Chondrocyte (in vitro differentiated cells): ENCODE data around the gene RBM17. TPM values are rescaled to one million over a fixed set of nuclear protein-coding genes. Genes with fewer than 3 reads are reported as not detected.

ENCODE experiments used
- DNase-seq: peaks from one replicate; pipeline ENCODE4 v3.0.0; 2021; ENCODE audit warnings: mixed read lengths, low spot score
- H3K27ac Mint-ChIP-seq: one replicate; pipeline ENCODE4 v1.8.0; 2021; ENCODE audit warnings: mild to moderate bottlenecking, moderate library complexity, mixed read lengths; ENCODE audit not compliant: unreplicated experiment
- H3K27me3 Mint-ChIP-seq: 2 replicates; pipeline ENCODE4 v1.8.0; 2021; ENCODE audit warnings: low read depth, mixed read lengths
- H3K36me3 Mint-ChIP-seq: 2 replicates; pipeline ENCODE4 v1.8.0; 2021; ENCODE audit warnings: low read depth, mixed read lengths
- H3K4me1 Mint-ChIP-seq: 2 replicates; pipeline ENCODE4 v1.8.0; 2021; ENCODE audit warnings: low read depth, mild to moderate bottlenecking, mixed read lengths
- H3K4me3 Mint-ChIP-seq: one replicate; pipeline ENCODE4 v1.8.0; 2021; ENCODE audit warnings: mild to moderate bottlenecking, moderate library complexity, mixed read lengths; ENCODE audit not compliant: unreplicated experiment
- H3K9me3 Mint-ChIP-seq: 2 replicates; pipeline ENCODE4 v1.8.0; 2021; ENCODE audit warnings: low read depth, mixed read lengths
- total RNA-seq: library from RNA; stranded (reverse); gene quantifications from 3 replicates; pipeline ENCODE4 v1.2.1, GENCODE V29; 2021
- TF ChIP-seq, protein P1 (sequence below): fragments of 200-600 bp; sonication (generic); IDR thresholded peaks from 2 replicates; pipeline ENCODE4 v1.5.0; 2021; ENCODE audit warnings: antibody characterized with exemption, mild to moderate bottlenecking, moderate library complexity

Gene RBM17
- total RNA-seq, 1 donor from 2014 or later, result 59.0 TPM

GRCh38 chr10:6048281-6049030 is 40.4 kb upstream of the RBM17 start:
- H3K27ac Mint-ChIP-seq, result no peak overlapping the region
- H3K27me3 Mint-ChIP-seq, result peaks cover 65% of the 10 kb centered on the region
- H3K4me3 Mint-ChIP-seq, result no peak overlapping the region
- DNase-seq, result no peak
- peaks cover 8% of the 10 kb centered on the region for H3K4me1 Mint-ChIP-seq
- no peaks in the 10 kb centered on the region for H3K9me3 Mint-ChIP-seq
- H3K36me3 Mint-ChIP-seq, result no peaks in the 10 kb centered on the region
- TF ChIP-seq, protein P1, sequence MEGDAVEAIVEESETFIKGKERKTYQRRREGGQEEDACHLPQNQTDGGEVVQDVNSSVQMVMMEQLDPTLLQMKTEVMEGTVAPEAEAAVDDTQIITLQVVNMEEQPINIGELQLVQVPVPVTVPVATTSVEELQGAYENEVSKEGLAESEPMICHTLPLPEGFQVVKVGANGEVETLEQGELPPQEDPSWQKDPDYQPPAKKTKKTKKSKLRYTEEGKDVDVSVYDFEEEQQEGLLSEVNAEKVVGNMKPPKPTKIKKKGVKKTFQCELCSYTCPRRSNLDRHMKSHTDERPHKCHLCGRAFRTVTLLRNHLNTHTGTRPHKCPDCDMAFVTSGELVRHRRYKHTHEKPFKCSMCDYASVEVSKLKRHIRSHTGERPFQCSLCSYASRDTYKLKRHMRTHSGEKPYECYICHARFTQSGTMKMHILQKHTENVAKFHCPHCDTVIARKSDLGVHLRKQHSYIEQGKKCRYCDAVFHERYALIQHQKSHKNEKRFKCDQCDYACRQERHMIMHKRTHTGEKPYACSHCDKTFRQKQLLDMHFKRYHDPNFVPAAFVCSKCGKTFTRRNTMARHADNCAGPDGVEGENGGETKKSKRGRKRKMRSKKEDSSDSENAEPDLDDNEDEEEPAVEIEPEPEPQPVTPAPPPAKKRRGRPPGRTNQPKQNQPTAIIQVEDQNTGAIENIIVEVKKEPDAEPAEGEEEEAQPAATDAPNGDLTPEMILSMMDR, result no peak

- Mint-ChIP-seq H3K27ac (no peak overlapping the region), H3K27me3 (peaks cover 63% of the 10 kb centered on the region), H3K36me3 (no peaks in the 10 kb centered on the region), H3K4me1 (peaks cover 8% of the 10 kb centered on the region), H3K4me3 (no peak overlapping the region), H3K9me3 (no peaks in the 10 kb centered on the region)
- TF ChIP-seq, protein P1, result no peak
- DNase-seq, result no peak
Measured at GRCh38 chr10:6049031-6049400, 39.8 kb upstream of the RBM17 start.

- Mint-ChIP-seq H3K36me3 (no peaks in the 10 kb centered on the region), H3K4me3 (peak overlapping the region; percentile 49), H3K9me3 (no peaks in the 10 kb centered on the region), H3K27ac (no peak overlapping the region), H3K4me1 (peaks cover 8% of the 10 kb centered on the region), H3K27me3 (peaks cover 49% of the 10 kb centered on the region)
- DNase-seq, result no peak
- TF ChIP-seq, protein P1, result peak; percentile 28
Measured at GRCh38 chr10:6050801-6051445, 37.9 kb upstream of the RBM17 start.

GRCh38 chr10:6052247-6053221 is 36.3 kb upstream of the RBM17 start:
- H3K4me3 Mint-ChIP-seq, result no peak overlapping the region
- TF ChIP-seq, protein P1, result no peak
- no peaks in the 10 kb centered on the region for H3K36me3 Mint-ChIP-seq
- H3K9me3 Mint-ChIP-seq, result no peaks in the 10 kb centered on the region
- H3K4me1 Mint-ChIP-seq, result peaks cover 8% of the 10 kb centered on the region
- H3K27me3 Mint-ChIP-seq, result peaks cover 45% of the 10 kb centered on the region
- no peak overlapping the region for H3K27ac Mint-ChIP-seq
- DNase-seq, result no peak

DNA sequence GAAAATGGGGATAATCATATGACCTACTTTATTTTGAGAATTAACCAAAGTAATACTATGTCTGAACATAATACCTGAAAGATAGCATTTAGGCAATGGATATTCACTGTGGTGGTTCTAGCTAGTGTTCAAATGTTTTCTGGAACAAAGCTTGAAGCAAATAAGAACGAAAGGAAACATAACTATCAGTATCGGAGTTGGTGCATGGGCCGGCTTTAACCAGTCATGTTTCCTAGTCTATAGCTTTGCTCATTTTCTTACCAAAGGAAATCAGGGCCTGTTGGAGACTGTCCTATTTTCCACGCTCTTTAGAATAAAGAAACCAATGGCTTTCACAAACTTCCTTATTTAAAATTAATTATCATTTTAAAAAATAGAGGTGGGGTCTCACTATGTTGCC is 35.5 kb upstream of the RBM17 start:
- no peak for DNase-seq
- H3K36me3 Mint-ChIP-seq, result no peaks in the 10 kb centered on the region
- no peak overlapping the region for H3K27ac Mint-ChIP-seq
- H3K4me1 Mint-ChIP-seq, result peaks cover 8% of the 10 kb centered on the region
- peaks cover 46% of the 10 kb centered on the region for H3K27me3 Mint-ChIP-seq
- TF ChIP-seq, protein P1, result no peak
- no peak overlapping the region for H3K4me3 Mint-ChIP-seq
- no peaks in the 10 kb centered on the region for H3K9me3 Mint-ChIP-seq
